HG02884 (cell line): ENCODE measurements around the gene ARMC7.
"Not testable (repeated sequence)": the region's sequence is repeated elsewhere in the genome, so short reads cannot be mapped to it uniquely, and the experiment has no call there.

Source experiments
- ATAC-seq: cut with Tn5 transposase; IDR thresholded peaks from one replicate; pipeline ENCODE4 v1.9.1; 2021; ENCODE audit warnings: mild to moderate bottlenecking, moderate library complexity; ENCODE audit not compliant: unreplicated experiment

The ARMC7 gene

DNA sequence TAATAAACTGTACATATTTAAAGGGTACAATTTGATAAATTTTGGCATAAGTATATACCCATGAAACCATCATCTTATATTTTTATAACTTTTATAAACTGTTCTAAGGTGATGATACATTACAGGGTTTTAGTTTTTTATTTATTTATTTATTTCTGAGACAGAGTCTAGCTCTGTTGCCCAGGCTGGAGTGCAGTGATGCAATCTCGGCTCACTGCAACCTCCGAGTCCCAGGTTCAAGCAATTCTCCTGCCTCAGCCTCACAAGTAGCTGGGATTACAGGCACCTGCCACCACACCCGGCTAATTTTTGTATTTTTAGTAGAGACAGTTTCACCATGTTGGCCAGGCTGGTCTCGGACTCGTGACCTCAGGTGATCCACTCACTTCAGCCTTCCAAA lies 18.2 kb downstream of the ARMC7 start:
- not testable (repeated sequence) for ATAC-seq

DNA sequence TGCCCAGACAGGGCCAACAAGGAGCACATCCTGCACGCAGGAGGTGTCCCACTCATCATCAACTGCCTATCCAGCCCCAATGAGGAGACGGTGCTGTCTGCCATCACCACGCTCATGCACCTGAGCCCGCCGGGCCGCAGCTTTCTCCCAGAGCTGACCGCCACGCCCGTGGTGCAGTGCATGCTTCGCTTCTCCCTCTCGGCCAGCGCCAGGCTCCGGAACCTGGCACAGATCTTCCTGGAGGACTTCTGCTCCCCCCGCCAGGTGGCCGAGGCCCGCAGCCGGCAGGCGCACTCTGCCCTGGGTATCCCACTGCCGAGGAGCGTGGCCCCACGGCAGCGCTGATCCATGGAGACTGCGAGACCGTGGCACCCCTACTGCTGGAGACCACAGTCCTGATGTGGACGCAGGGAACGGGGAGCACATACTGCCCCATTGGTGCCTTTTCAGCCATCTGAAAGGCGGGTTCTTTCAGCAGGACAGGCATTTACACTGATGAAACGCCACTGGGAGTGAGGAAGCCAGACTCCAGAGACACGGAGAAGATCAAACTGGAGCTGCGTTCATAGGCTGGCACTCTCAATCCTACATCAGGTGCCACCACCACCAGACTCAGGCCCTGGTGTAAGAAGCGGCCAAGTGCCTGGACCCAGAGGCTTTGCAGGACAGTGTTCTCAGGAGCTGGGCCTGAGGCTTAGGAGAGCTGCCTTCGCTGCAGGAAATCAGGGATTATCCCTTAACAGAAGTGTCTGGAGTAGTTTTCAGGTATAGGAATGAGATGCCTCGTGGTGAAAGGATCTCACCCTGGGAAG lies 19.1 kb downstream of the ARMC7 start:
- ATAC-seq = no peak

DNA sequence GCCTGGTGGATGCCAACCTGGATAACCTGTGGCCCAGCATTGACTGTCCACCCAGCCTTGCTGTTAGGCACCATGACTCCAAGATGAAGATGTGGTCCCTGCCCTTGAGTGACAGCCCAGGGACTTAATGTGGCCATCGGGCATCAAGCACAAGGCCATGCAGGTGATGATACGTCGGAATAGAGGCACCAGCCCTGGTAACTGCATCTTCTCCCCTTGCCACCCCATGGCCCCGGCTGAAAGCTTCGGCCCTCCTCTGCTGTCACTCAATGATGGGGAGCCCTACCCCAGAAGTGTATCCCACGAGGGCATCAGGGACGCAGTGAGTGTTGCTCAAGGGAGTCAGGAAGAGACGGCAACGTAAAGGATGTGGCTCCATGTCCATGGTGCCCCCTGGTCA lies 19.8 kb downstream of the ARMC7 start:
- ATAC-seq = no peak

DNA sequence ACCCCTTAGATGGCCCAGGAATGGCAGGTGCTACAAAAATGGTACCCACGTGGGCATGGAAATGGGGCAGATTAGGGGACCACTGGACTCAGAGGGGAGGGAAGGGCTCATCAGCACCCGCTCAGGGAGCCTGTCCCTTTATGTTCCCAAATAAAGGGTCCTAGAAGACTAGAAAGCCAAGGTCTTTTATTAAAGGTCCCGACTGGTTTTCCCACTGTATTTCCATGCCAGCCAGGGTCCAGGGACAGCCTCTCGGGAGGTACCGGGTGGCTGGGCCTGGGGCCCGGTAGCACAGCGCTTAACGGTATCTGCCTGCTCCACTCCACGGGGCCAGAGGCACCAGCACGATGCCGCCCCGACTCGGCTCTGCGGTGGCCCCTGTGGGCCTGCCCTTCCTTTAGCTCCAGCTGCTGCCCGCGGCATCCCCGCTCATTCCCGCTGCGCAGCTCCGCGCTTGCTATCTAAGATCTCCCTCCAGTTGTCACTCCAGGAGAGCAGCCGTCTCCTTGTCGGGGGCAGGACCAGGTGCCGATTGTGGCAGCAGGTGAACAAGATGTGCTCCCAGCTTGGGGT lies 20.4 kb downstream of the ARMC7 start:
- ATAC-seq = no peak

DNA sequence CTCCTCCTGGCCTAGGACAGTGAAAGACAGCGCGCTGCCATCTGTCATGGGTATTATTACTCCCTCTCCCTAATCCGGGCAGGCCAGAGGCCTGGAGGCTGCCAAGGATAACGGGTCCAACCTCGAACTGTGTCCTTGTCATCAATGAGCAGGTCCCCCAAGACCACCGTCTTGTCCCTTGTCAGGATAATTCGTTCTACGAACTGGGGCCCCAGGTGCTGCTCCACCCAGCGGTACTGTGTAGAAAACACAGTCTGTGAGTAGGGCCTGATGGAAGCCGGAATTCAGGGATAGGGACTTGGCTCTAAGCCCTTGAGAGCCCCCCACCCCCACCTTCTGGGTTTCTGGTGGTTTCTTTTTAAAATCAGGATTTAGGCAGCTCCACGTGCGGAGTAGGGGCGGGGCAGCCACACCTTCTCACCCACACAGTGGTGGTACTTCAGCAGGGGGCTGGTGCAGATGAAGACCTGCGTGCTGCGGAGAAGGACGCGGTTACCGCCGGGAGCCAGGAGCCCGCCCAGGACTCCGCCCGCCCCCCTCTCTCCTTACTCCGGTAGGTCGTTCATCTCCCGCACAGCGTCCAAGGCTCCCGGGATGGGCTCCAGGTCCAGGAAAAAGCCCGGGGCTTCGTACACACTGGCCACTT lies 21.0 kb downstream of the ARMC7 start:
- no peak for ATAC-seq

DNA sequence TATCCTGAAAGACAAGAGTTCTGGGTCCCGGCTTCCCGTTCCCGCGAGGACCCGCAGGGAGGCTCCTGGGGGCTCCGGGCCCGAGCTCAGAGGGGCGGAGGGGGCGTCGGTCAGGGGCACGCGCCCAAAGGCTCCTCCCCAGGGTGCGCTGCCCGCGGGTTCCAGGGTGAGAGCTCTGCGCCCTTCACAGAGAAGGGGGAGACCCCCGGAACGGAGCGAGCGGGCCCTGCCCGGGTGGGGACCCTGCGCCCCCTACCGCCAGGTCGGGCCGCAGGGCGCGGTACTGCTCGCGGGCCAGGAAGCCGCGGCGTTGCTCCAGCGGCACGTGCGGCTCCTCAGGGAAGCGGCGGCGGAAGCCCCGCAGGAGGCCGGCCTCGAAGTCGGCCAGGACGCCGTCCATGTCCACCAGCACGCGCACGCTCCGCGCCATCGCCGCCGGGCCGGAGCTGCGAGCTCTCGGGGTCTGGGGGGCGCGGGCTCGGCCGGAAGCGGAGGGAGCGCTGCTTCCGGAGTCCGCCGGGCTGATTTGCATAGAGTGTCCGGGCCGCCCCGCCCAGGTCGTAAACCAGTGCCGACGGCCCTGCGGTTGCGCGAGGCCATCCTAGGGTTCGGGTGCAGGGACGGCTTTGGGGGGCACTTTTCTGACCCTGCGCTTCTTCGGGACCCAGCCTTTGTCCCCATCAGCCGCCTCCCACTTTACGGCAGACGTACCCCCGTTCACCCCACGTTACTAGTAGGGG lies 21.7 kb downstream of the ARMC7 start, which contains the start of gene NT5C:
Gene NT5C, minus strand, starts transcription at position 465 of the 740 bp plus-strand sequence. Its CDS starts 35 bp downstream, at position 430.
- peak; percentile 73 for ATAC-seq

DNA sequence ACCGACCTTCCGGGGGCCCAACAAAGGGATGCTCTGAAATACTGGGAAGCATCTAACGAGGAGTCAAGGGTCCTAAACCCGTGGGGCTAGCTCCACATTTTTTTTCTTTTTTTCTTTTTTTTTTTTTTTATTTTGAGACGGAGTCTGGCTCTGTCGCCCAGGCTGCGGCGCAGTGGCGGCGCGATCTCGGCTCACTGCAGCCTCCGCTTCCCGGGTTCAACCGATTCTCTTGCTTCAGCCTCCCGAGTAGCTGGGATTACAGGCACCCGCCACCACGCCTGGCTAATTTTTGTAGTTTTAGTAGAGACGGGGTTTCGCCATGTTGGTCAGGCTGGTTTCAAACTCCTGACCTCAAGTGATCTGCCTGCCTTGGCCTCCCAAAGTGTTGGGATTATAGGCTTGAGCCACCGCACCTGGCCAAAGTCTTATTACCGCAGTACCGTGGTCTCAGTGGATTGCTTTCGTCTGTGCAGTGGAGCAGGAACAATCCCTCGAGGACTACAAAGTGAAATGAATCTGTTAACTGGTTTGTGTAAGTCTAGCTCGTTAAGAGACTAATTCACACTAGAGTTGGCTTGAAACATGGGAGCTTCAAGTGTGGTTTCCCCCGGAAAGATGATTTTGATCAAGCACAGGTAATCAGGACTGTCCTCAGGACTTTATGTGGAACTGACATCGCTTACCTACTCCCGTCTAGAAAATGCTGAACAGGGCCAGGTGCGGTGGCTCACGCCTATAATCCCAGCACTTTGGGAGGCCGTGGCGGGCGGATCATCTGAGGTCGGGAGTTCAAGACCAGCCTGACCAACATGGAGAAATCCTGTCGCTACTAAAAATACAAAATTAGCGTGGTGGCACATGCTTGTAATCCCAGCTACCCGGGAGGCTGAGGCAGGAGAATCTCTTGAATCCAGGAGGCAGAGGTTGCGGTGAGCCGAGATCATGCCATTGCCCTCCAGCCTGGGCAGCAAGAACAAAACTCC lies 22.5 kb downstream of the ARMC7 start:
- ATAC-seq = not testable (repeated sequence)

DNA sequence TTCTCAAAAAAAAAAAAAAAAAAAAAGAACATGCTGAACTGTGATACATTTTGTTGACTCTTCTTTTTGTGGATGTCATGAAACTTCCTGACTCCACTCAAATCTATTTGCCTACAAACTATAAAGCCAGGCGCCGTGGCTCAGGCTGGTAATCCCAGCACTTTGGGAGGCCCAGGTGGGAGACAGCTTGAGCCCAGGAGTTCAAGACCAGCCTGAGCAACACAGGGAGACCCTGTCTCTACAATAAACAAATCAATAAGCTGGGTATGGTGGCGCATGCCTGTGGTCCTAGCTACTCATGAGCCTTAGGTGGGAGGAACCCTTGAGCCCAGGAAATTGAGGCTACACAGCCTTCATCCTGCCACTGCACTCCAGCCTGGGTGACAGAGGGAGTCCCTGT lies 23.2 kb downstream of the ARMC7 start:
- no peak for ATAC-seq

DNA sequence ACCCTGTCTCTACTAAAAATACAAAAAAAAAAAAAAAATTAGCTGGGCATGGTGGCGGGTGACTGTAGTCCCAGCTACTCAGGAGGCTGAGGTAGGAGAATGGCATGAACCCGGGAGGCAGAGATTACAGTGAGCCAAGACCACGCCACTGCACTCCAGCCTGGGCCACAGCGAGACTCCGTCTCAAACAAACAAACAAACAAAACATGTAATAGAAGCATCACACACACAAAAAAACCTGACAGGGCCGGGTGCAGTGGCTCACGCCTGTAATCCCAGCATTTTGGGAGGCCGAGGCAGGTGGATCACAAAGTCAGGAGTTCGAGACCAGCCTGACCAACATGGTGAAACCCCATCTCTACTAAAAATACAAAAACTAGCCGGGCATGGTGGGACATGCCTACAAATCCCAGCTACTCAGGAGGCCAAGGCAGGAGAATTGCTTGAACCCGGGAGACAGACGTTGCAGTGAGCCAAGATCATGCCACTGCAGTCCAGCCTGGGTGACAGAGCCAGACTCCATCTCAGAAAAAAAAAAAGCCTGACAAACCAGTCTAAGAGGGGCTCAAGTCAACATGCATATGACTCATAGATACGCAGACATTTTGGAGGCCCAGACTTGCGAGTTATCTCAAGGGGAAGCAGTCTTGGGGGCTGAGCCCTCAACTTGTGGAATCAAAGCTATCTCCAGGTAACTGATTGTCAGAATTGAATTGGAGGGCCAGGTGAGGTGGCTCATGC lies 24.0 kb downstream of the ARMC7 start:
- ATAC-seq = not testable (repeated sequence)

DNA sequence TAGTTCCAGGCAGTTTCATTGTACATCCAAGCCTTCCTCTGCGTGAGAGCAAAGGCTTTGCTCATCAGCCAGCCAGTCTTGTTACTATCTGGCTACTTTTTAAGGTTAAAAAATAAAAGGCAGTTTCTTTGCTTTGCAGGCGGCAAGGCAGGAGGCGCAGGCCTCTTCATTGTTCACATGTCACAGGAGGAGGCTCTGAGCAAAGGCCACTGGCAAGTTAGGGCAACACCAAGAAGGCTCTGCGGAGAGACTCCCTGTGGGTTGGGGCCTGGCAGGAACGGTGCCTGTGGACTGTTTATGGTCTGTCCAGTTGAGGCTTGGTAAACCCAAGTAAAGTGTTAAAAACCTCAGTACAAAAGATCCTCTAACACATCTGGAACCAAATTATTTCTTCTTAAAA lies 25.7 kb downstream of the ARMC7 start:
- no peak for ATAC-seq

DNA sequence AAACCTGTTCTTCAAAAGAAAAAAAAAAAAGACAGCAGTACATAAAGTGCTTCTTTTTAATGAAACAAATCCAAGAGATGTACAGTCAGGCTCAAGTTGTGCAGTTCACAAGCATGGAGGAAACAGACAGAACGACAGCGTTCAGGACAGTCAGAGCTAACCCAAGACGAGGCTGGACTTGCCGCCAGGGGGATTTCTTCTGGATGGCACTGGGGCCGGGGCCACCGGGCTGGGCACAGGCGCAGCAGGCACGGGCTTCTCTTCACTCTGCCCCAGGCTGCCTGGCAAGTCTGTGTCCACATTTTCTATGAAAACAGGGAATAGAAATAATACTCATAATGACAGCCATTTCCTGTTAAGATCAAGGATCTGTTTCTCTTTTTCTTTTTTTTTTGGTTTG lies 26.2 kb downstream of the ARMC7 start:
- no peak for ATAC-seq

DNA sequence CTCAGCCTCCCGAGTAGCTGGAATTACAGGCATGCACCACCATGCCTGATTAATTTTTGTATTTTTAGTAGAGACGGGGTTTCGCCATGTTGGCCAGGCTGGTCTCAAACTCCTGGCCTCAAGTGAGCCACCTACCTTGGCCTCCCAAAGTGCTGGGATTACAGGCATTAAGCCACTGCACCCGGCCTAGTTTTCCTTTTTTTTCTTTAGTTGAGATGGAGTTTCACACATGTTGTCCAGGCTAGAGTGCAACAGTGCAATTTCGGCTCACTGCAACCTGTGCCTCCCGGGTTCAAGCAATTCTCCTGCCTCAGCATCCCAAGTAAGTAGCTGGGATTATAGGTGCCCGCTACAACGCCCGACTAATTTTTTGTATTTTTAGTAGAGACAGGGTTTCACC lies 28.0 kb downstream of the ARMC7 start:
- not testable (repeated sequence) for ATAC-seq

DNA sequence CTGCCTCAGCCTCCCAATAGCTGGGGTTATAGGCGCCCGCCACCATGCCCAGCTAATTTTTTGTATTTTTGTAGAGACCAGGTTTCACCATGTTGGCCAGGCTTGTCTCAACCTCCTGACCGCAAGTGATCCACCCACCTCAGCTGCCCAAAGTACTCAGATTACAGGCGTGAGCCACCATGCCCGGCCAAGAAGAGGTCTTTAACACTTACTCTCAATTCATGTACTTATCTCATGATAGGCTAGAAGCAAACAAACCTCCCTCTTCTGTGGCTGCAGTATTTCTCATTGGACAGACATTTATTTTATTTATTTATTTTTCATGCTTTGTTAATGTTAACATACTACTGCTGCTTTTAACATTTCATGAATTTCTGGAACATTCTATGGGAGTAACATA lies 28.8 kb downstream of the ARMC7 start:
- ATAC-seq = no peak

DNA sequence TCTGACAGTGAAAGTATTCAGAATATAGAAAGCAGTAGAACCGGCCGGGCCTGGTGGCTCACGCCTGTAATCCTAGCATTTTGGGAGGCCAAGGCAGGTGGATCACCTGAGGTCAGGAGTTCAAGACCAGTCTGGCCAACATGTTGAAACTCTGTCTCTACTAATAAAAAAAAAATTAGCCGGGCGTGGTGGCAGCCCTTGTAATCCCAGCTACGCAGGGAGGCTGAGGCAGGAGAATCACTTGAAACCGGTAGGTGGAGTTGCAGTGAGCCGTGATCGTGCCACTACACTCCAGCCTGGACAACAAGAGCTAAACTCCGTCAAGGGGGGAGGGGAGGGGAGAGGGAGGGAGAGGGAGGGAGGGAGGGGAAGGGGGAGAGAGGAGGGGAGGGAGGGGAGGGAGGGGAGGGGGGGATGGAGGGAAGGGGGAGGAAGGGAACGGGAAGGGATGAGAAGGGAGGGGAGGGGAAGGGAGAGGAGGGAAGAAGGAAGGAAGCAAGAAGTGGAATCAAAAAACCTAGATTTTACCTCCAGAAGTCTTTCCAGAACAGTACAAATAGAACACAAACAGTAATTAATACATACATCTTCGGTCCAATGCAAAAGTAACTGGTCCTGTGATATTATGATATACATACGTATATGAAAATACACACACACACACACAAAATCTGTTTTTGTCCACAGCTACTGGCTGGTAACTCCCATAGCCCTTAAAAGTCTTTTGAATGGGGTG lies 32.6 kb downstream of the ARMC7 start:
- no peak for ATAC-seq

DNA sequence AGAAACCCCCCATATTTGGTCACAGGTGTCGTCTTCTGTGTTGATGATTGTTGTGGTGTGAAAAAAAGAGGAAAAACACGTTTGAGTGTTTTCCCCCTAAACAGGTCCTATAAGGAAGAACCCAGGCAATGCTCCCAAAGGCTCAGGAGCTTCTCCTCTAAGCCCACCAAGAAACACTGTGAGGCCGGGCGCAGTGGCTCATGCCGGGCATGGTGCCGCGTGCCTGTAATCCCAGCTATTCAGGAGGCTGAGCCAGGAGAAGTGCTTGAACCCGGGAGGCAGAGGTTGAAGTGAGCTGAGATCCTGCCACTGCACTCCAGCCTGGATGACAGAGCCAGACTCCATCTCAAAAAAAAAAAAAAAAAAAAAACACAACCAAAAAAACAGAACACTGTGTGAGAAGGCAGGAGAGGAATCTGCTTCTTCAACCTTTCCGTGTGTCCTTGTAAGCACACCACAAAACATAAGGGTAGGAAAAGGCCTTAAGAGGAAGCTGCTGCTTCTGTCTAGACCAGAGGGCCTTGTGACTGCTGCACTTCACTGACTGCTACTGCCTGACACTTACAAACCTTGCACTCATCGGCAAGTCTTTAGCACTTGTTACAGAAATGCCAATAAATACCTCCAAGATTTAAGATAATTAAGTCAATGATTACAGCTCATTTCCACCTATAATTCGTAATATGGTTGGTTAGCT lies 35.2 kb downstream of the ARMC7 start:
- ATAC-seq = no peak

DNA sequence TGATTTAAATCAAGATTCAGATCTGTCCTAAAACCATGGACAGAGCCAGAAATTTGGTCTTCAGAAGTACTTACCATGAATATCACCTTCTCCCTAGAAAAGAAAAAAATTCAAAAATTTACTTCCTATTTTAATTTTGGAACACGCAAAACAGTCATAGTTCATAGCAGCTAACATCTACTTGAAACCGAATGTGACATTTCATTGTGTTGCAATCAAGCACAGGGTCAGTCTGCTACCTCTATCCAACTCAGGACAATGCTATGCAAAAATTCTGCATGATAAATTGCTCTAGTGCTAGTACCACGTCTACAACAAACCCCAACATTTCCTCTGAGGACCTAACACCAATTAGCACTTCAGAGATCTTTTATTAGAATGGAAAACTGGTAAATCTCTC lies 36.8 kb downstream of the ARMC7 start:
- no peak for ATAC-seq

DNA sequence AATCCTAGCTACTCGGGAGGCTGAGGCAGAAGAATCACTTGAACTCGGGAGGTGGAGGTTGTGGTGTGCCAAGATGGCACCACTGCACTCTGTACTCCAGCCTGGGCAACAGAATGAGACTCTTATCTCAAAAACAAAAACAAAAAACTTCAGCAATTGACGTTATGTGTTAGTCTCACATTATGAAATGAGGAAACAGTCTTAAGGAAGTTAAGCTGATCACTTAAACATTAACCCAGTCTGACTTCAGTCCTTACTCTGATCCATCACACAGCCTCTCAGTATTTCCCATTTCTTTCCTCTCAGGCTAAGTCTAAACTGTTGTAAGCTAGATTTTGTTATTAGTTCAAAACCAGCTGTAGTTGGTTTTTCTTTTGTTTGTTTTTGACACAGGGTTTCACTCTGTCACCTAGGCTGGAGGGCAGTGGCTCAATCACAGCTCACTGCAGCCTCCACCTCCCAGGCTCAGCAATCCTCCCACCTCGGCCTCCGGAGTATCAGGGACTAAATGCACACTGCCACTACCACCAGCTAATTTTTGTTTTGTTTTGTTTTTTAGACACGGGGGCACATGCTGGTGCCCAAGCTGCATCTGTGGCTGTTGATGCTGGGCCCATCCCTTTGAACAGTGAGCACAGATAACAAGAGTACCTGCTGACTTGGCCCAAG lies 38.2 kb downstream of the ARMC7 start:
- no peak for ATAC-seq

DNA sequence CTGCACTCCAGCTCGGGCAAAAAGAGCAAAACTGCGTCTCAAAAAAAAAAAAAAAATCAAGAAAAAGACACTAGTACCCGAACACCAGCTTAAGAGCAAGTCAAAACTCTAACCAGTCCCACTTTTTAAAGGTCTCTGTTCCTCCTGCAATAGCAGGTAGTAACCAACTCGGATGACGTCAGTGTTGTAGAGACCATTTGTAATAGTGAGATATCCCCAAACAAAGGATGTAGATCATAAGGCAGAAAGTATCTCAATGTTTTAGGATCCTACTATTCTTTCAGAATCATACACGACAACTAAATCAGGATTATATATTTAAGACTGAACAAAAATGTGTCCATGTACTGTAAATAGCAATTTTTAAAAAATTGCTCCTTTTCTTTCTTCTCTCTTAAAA lies 42.2 kb downstream of the ARMC7 start:
- no peak for ATAC-seq
